ENCODE data around the gene EXOC4. TPM values are rescaled to one million over a fixed set of nuclear protein-coding genes. Genes with fewer than 3 reads are reported as not detected.

EXOC4 gene
- total and polyA plus RNA-seq, 7 experiments from 2014 or later, result 44.1 to 106 (median 74.2) TPM

DNA sequence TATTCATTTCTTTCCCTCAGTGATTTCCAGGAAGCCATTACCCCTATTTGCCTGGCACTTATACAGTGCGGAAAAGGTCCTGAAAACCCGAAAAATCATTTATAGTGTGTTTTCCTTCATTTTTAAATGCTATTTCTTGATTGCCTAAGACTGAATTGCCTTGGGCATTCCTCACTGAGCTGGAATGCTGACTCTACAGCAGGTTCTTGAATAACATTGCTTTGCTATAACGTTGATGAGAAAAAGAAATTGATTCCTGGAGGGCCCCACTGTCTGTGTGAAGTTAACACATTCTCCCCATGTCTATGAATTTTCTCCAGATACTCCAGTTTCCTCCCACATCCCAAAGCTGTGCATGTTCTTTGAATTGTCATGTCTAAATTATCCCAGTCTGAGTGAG is 308.5 kb downstream of the EXOC4 start:
- peaks cover 0 to 9% (median 4%) of the 10 kb centered on the region in 7 donors for H3K4me1 Mint-ChIP-seq
- Histone ChIP-seq H3K27me3 (ENCODE audit: control insufficient read depth in 2 of 2, insufficient read depth in 2 of 2, low read length in 2 of 2) (no peaks in the 10 kb centered on the region), H3K9me3 (ENCODE audit: control insufficient read depth in 2 of 3, low read length in 3 of 3) (no peaks in the 10 kb centered on the region), H3K4me3 (ENCODE audit: low read length) (no peak overlapping the region), H3K36me3 (ENCODE audit: control insufficient read depth in 2 of 3, insufficient read depth in 3 of 3, low read length in 3 of 3) (no peaks in the 10 kb centered on the region), H3K27ac (ENCODE audit: low read depth, low read length) (no peak overlapping the region), H3K4me1 (ENCODE audit: control insufficient read depth in 2 of 2, insufficient read depth in 2 of 2, low read length in 2 of 2) (no peaks in the 10 kb centered on the region)
- no peak overlapping the region for H3K4me3 Mint-ChIP-seq
- H3K27me3 Mint-ChIP-seq, result no peaks in the 10 kb centered on the region
- H3K9me3 Mint-ChIP-seq, result peaks cover 0 to 11% (median 3%) of the 10 kb centered on the region in 11 donors
- no peak overlapping the region for H3K27ac Mint-ChIP-seq
- intact Hi-C loops (cut with micrococcal nuclease), result no loop called here
- DNase-seq, result no peak
- no peak for ATAC-seq
- ChIA-PET CTCF (no interaction called here), POLR2A (no interaction called here)
- peaks cover 0 to 56% (median 35%) of the 10 kb centered on the region in 5 donors for H3K36me3 Mint-ChIP-seq

- peaks cover 0 to 61% (median 35%) of the 10 kb centered on the region in 5 donors for H3K36me3 Mint-ChIP-seq
- CTCF ChIA-PET, result interaction anchor here (1.0 kb wide), 1 partner anchor 16 kb away, joined by 3 read pairs; no protein-coding TSS in a partner anchor
Measured at GRCh38 chr7:133562621-133563020, 309.7 kb downstream of the EXOC4 start.

DNA sequence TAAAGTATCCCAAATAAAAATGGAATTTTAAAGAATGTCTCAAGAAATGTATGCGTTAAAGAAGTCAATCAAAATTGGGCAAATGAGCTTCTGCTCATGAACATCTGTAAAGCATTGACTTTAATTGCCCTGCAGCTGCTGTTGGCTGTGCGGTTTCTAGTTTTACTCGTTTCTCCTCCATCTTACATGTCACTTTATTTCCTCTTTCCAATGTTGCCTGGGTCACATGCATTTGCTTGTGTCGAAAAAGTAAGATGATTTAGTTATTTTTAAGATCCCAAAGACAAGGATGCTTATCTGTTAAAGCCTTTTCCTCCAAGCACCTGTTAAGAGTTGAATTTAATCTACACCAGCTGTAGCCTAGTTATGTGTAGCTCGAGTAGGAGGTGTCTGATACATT is 310.4 kb downstream of the EXOC4 start:
- Mint-ChIP-seq H3K27me3 (no peaks in the 10 kb centered on the region), H3K27ac (no peak overlapping the region), H3K4me3 (no peak overlapping the region), H3K9me3 (peaks cover 0 to 11% (median 3%) of the 10 kb centered on the region in 11 donors), H3K4me1 (peaks cover 0 to under 1% (median 0%) of the 10 kb centered on the region in 7 donors), H3K36me3 (peaks cover 0 to 59% (median 35%) of the 10 kb centered on the region in 5 donors)
- no peaks in the 10 kb centered on the region for H3K27me3 ChIP-seq (ENCODE audit: control insufficient read depth in 2 of 2, insufficient read depth in 2 of 2, low read length in 2 of 2)
- no peaks in the 10 kb centered on the region for H3K9me3 ChIP-seq (ENCODE audit: control insufficient read depth in 2 of 3, low read length in 3 of 3)
- H3K27ac ChIP-seq (ENCODE audit: low read depth, low read length), result no peak overlapping the region
- POLR2A ChIA-PET, result no interaction called here
- intact Hi-C loops (cut with micrococcal nuclease), result no loop called here
- CTCF ChIA-PET, result no interaction called here
- no peaks in the 10 kb centered on the region for H3K4me1 ChIP-seq (ENCODE audit: control insufficient read depth in 2 of 2, insufficient read depth in 2 of 2, low read length in 2 of 2)
- DNase-seq (no peak), ATAC-seq (no peak)
- H3K36me3 ChIP-seq (ENCODE audit: control insufficient read depth in 2 of 3, insufficient read depth in 3 of 3, low read length in 3 of 3), result no peaks in the 10 kb centered on the region
- H3K4me3 ChIP-seq (ENCODE audit: low read length), result no peak overlapping the region

More at GRCh38 chr7:133562621-133563020, 309.7 kb downstream of the EXOC4 start:
- Mint-ChIP-seq H3K9me3 (peaks cover 0 to 11% (median 3%) of the 10 kb centered on the region in 11 donors), H3K4me3 (no peak overlapping the region), H3K27me3 (no peaks in the 10 kb centered on the region), H3K27ac (no peak overlapping the region), H3K4me1 (peaks cover 0 to 5% (median 0%) of the 10 kb centered on the region in 7 donors)
- POLR2A ChIA-PET, result no interaction called here
- no peaks in the 10 kb centered on the region for H3K4me1 ChIP-seq (ENCODE audit: control insufficient read depth in 2 of 2, insufficient read depth in 2 of 2, low read length in 2 of 2)
- intact Hi-C loops (cut with micrococcal nuclease), result no loop called here
- no peak overlapping the region for H3K27ac ChIP-seq (ENCODE audit: low read depth, low read length)
- ATAC-seq, result no peak
- no peak overlapping the region for H3K4me3 ChIP-seq (ENCODE audit: low read length)
- H3K27me3 ChIP-seq (ENCODE audit: control insufficient read depth in 2 of 2, insufficient read depth in 2 of 2, low read length in 2 of 2), result no peaks in the 10 kb centered on the region
- DNase-seq, result no peak
- no peaks in the 10 kb centered on the region for H3K9me3 ChIP-seq (ENCODE audit: control insufficient read depth in 2 of 3, low read length in 3 of 3)
- no peaks in the 10 kb centered on the region for H3K36me3 ChIP-seq (ENCODE audit: control insufficient read depth in 2 of 3, insufficient read depth in 3 of 3, low read length in 3 of 3)

- no peaks in the 10 kb centered on the region for H3K4me1 Mint-ChIP-seq
- intact Hi-C loops (cut with micrococcal nuclease), result no loop called here
Measured at GRCh38 chr7:133564484-133564883, 311.6 kb downstream of the EXOC4 start.

GRCh38 chr7:133568544-133568943 is 315.7 kb downstream of the EXOC4 start:
- H3K9me3 ChIP-seq (ENCODE audit: control insufficient read depth in 2 of 3, low read length in 3 of 3), result no peaks in the 10 kb centered on the region
- ChIA-PET POLR2A (no interaction called here), CTCF (no interaction called here)
- DNase-seq (no peak), ATAC-seq (no peak)
- H3K36me3 ChIP-seq (ENCODE audit: control insufficient read depth in 2 of 3, insufficient read depth in 3 of 3, low read length in 3 of 3), result no peaks in the 10 kb centered on the region
- no peak overlapping the region for H3K4me3 ChIP-seq (ENCODE audit: low read length)
- H3K27ac ChIP-seq (ENCODE audit: low read depth, low read length), result no peak overlapping the region
- no peaks in the 10 kb centered on the region for H3K4me1 ChIP-seq (ENCODE audit: control insufficient read depth in 2 of 2, insufficient read depth in 2 of 2, low read length in 2 of 2)
- H3K4me1 Mint-ChIP-seq, result peaks cover 0 to 10% (median 4%) of the 10 kb centered on the region in 7 donors
- no peak overlapping the region for H3K27ac Mint-ChIP-seq
- intact Hi-C loops (cut with micrococcal nuclease), result no loop called here
- peaks cover 0 to 35% (median 18%) of the 10 kb centered on the region in 5 donors for H3K36me3 Mint-ChIP-seq
- no peaks in the 10 kb centered on the region for H3K27me3 Mint-ChIP-seq
- peaks cover 0 to 11% (median 3%) of the 10 kb centered on the region in 11 donors for H3K9me3 Mint-ChIP-seq
- no peaks in the 10 kb centered on the region for H3K27me3 ChIP-seq (ENCODE audit: control insufficient read depth in 2 of 2, insufficient read depth in 2 of 2, low read length in 2 of 2)
- H3K4me3 Mint-ChIP-seq, result no peak overlapping the region

More at GRCh38 chr7:133564484-133564883, 311.6 kb downstream of the EXOC4 start:
- Mint-ChIP-seq H3K27me3 (no peaks in the 10 kb centered on the region), H3K9me3 (peaks cover 0 to 11% (median 3%) of the 10 kb centered on the region in 11 donors), H3K4me3 (no peak overlapping the region), H3K36me3 (peaks cover 0 to 58% (median 35%) of the 10 kb centered on the region in 5 donors), H3K27ac (no peak overlapping the region)
- Histone ChIP-seq H3K9me3 (ENCODE audit: control insufficient read depth in 2 of 3, low read length in 3 of 3) (no peaks in the 10 kb centered on the region), H3K27ac (ENCODE audit: low read depth, low read length) (no peak overlapping the region), H3K36me3 (ENCODE audit: control insufficient read depth in 2 of 3, insufficient read depth in 3 of 3, low read length in 3 of 3) (no peaks in the 10 kb centered on the region), H3K4me1 (ENCODE audit: control insufficient read depth in 2 of 2, insufficient read depth in 2 of 2, low read length in 2 of 2) (no peaks in the 10 kb centered on the region), H3K4me3 (ENCODE audit: low read length) (no peak overlapping the region), H3K27me3 (ENCODE audit: control insufficient read depth in 2 of 2, insufficient read depth in 2 of 2, low read length in 2 of 2) (no peaks in the 10 kb centered on the region)
- ATAC-seq, result no peak
- DNase-seq, result no peak
- POLR2A ChIA-PET, result no interaction called here
- CTCF ChIA-PET, result no interaction called here

GRCh38 chr7:133570321-133570720 is 317.4 kb downstream of the EXOC4 start:
- no peaks in the 10 kb centered on the region for H3K4me1 ChIP-seq (ENCODE audit: control insufficient read depth in 2 of 2, insufficient read depth in 2 of 2, low read length in 2 of 2)
- POLR2A ChIA-PET, result no interaction called here
- Mint-ChIP-seq H3K27ac (no peak overlapping the region), H3K27me3 (no peaks in the 10 kb centered on the region), H3K4me1 (peaks cover 0 to 10% (median 4%) of the 10 kb centered on the region in 7 donors), H3K4me3 (no peak overlapping the region), H3K36me3 (peaks cover 0 to 25% (median 5%) of the 10 kb centered on the region in 5 donors), H3K9me3 (peaks cover 0 to 7% (median 0%) of the 10 kb centered on the region in 11 donors)
- DNase-seq, result no peak
- H3K27me3 ChIP-seq (ENCODE audit: control insufficient read depth in 2 of 2, insufficient read depth in 2 of 2, low read length in 2 of 2), result no peaks in the 10 kb centered on the region
- CTCF ChIA-PET, result no interaction called here
- no peak overlapping the region for H3K27ac ChIP-seq (ENCODE audit: low read depth, low read length)
- ATAC-seq, result no peak
- no peak overlapping the region for H3K4me3 ChIP-seq (ENCODE audit: low read length)
- H3K36me3 ChIP-seq (ENCODE audit: control insufficient read depth in 2 of 3, insufficient read depth in 3 of 3, low read length in 3 of 3), result no peaks in the 10 kb centered on the region
- no peaks in the 10 kb centered on the region for H3K9me3 ChIP-seq (ENCODE audit: control insufficient read depth in 2 of 3, low read length in 3 of 3)
- intact Hi-C loops (cut with micrococcal nuclease), result no loop called here

DNA sequence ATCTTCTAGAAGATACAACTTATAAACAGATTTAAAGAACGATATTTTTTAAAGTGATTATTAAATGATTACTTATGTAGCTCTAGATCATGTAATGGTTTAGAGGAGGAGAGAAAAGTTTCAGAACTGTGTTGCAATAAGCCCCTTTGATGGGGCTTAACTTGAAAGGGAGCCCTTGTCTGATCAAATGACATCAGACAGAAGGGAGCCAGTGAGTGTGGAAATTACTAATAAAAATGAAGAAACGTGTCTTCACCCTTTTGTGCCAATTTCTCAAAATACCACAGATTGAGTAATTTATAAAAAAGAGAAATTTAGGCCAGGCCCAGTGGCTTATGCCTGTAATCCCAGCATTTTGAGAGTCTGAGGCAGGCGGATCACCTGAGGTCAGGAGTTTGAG is 318.2 kb downstream of the EXOC4 start:
- ChIA-PET CTCF (no interaction called here), POLR2A (no interaction called here)
- H3K4me1 Mint-ChIP-seq, result peaks cover 0 to 13% (median 4%) of the 10 kb centered on the region in 7 donors
- intact Hi-C loops (cut with micrococcal nuclease), result no loop called here
- Histone ChIP-seq H3K27ac (ENCODE audit: low read depth, low read length) (no peak overlapping the region), H3K4me3 (ENCODE audit: low read length) (no peak overlapping the region), H3K36me3 (ENCODE audit: control insufficient read depth in 2 of 3, insufficient read depth in 3 of 3, low read length in 3 of 3) (no peaks in the 10 kb centered on the region), H3K9me3 (ENCODE audit: control insufficient read depth in 2 of 3, low read length in 3 of 3) (no peaks in the 10 kb centered on the region), H3K27me3 (ENCODE audit: control insufficient read depth in 2 of 2, insufficient read depth in 2 of 2, low read length in 2 of 2) (no peaks in the 10 kb centered on the region), H3K4me1 (ENCODE audit: control insufficient read depth in 2 of 2, insufficient read depth in 2 of 2, low read length in 2 of 2) (no peaks in the 10 kb centered on the region)
- peaks cover 0 to 24% (median 0%) of the 10 kb centered on the region in 5 donors for H3K36me3 Mint-ChIP-seq
- peaks cover 0 to 4% (median 0%) of the 10 kb centered on the region in 11 donors for H3K9me3 Mint-ChIP-seq
- H3K27me3 Mint-ChIP-seq, result no peaks in the 10 kb centered on the region
- ATAC-seq (no peak), DNase-seq (no peak)
- H3K27ac Mint-ChIP-seq, result no peak overlapping the region
- no peak overlapping the region for H3K4me3 Mint-ChIP-seq

Data from naive thymus-derived CD4-positive, alpha-beta T cell (primary cell).